Endothelial cell of umbilical vein (primary cell): ENCODE measurements around the gene DCDC1.

Experiments used
- CTCF ChIP-seq, 2 donors: IDR thresholded peaks; 1 replicate in 1 of 2; 2 replicates in 1 of 2; pipeline ENCODE4 v1.5.1; 2011; ENCODE audit warnings: low read length in 2 of 2, mild to moderate bottlenecking in 2 of 2, moderate library complexity in 2 of 2, control low read depth in 1 of 2, inconsistent platforms in 1 of 2, low read depth in 1 of 2; ENCODE audit not compliant: insufficient read depth in 1 of 2; ENCODE audit errors: extremely low read depth in 1 of 2
- POLR2A ChIP-seq: IDR thresholded peaks from 2 replicates; pipeline ENCODE4 v1.6.1; 2012; ENCODE audit warnings: low read depth, mild to moderate bottlenecking, control low read depth, low read length

- no peak for TF ChIP-seq CTCF (IDR thresholded peaks at IDR 0.05; ENCODE audit: extremely low read depth in 1 of 2, insufficient read depth in 1 of 2, low read depth in 1 of 2, low read length in 2 of 2)
- TF ChIP-seq POLR2A: no peak
Observed at GRCh38 chr11:31259797-31260196, 109.7 kb downstream of the DCDC1 start.
